H9 (cell line): ENCODE data around the gene MTG2. TPM values are rescaled to one million over a fixed set of nuclear protein-coding genes. Genes with fewer than 3 reads are reported as not detected.

Experiments used
- DNase-seq: peaks from one replicate; pipeline ENCODE4 v3.0.0-alpha.2; 2017
- H2AFZ ChIP-seq: one replicate; pipeline ENCODE4 v1.6.1; 2013; ENCODE audit warnings: mild to moderate bottlenecking, low read length, control low read depth, moderate library complexity
- H2AK5ac ChIP-seq: 2 replicates; pipeline ENCODE4 v1.6.1; 2013; ENCODE audit warnings: low read length, control low read depth, mixed read lengths; ENCODE audit not compliant: insufficient read length
- H2BK120ac ChIP-seq: one replicate; pipeline ENCODE4 v1.6.1; 2013; ENCODE audit warnings: low read depth, mild to moderate bottlenecking, low read length, control low read depth, inconsistent platforms; ENCODE audit not compliant: poor library complexity, severe bottlenecking
- H2BK12ac ChIP-seq: 2 replicates; pipeline ENCODE4 v1.6.1; 2013; ENCODE audit warnings: low read length, control low read depth, mixed read lengths, low read depth; ENCODE audit not compliant: insufficient read length
- H2BK15ac ChIP-seq: 2 replicates; pipeline ENCODE4 v1.6.1; 2013; ENCODE audit warnings: low read depth, low read length, control low read depth
- H2BK20ac ChIP-seq: one replicate; pipeline ENCODE4 v1.6.1; 2013; ENCODE audit warnings: low read depth, mild to moderate bottlenecking, low read length, control low read depth, inconsistent platforms; ENCODE audit not compliant: poor library complexity, severe bottlenecking
- H2BK5ac ChIP-seq: 2 replicates; pipeline ENCODE4 v1.6.1; 2013; ENCODE audit warnings: low read length, control low read depth, mixed read lengths; ENCODE audit not compliant: insufficient read length
- H3K14ac ChIP-seq: 2 replicates; pipeline ENCODE4 v1.6.1; 2013; ENCODE audit warnings: low read length, control low read depth; ENCODE audit not compliant: insufficient read depth
- H3K18ac ChIP-seq: 2 replicates; pipeline ENCODE4 v1.6.1; 2013; ENCODE audit warnings: low read depth, mild to moderate bottlenecking, mixed read lengths, low read length, control low read depth; ENCODE audit not compliant: insufficient read length
- H3K23ac ChIP-seq: 2 replicates; pipeline ENCODE4 v1.6.1; 2013; ENCODE audit warnings: low read length, control low read depth, mixed read lengths, low read depth; ENCODE audit not compliant: insufficient read length
- H3K23me2 ChIP-seq: 2 replicates; pipeline ENCODE4 v1.6.1; 2013; ENCODE audit warnings: low read depth, mild to moderate bottlenecking, mixed read lengths, low read length, control low read depth; ENCODE audit not compliant: insufficient read length, poor library complexity, severe bottlenecking
- H3K27ac ChIP-seq: 2 replicates; pipeline ENCODE4 v1.5.1; 2013; ENCODE audit warnings: low read length, control low read depth, mixed read lengths, low read depth; ENCODE audit not compliant: insufficient read length
- H3K27me3 ChIP-seq: 2 replicates; pipeline ENCODE4 v1.6.1; 2013; ENCODE audit warnings: low read length, control low read depth, inconsistent platforms; ENCODE audit not compliant: insufficient read depth
- H3K4ac ChIP-seq: 2 replicates; pipeline ENCODE4 v1.6.1; 2013; ENCODE audit warnings: low read depth, mild to moderate bottlenecking, control low read depth, inconsistent platforms, low read length, moderate library complexity
- H3K4me1 ChIP-seq: 2 replicates; pipeline ENCODE4 v1.6.1; 2013; ENCODE audit warnings: low read length, control low read depth, inconsistent platforms; ENCODE audit not compliant: insufficient read depth
- H3K4me2 ChIP-seq: 2 replicates; pipeline ENCODE4 v1.6.1; 2013; ENCODE audit warnings: low read length, control low read depth, mixed read lengths; ENCODE audit not compliant: insufficient read length, insufficient read depth
- H3K56ac ChIP-seq: 2 replicates; pipeline ENCODE4 v1.6.1; 2013; ENCODE audit warnings: low read depth, mild to moderate bottlenecking, mixed read lengths, low read length, control low read depth; ENCODE audit not compliant: insufficient read length
- H3K79me1 ChIP-seq: 2 replicates; pipeline ENCODE4 v1.6.1; 2013; ENCODE audit warnings: low read depth, mild to moderate bottlenecking, moderate library complexity, low read length, control low read depth, inconsistent platforms; ENCODE audit not compliant: insufficient read depth, poor library complexity, severe bottlenecking
- H3K79me2 ChIP-seq: 2 replicates; pipeline ENCODE4 v1.6.1; 2013; ENCODE audit warnings: low read length, control low read depth, inconsistent platforms; ENCODE audit not compliant: insufficient read depth
- H3K9ac ChIP-seq: 2 replicates; pipeline ENCODE4 v1.6.1; 2013; ENCODE audit warnings: low read length, control low read depth, mixed read lengths; ENCODE audit not compliant: insufficient read length; ENCODE audit errors: extremely low read depth
- H3K9me3 ChIP-seq: one replicate; pipeline ENCODE4 v1.6.1; 2013; ENCODE audit warnings: low read depth, low read length, inconsistent platforms; ENCODE audit not compliant: control insufficient read depth
- H3T11ph ChIP-seq: one replicate; pipeline ENCODE4 v1.6.1; 2013; ENCODE audit warnings: mild to moderate bottlenecking, low read length, control low read depth, inconsistent platforms
- H4K20me1 ChIP-seq: one replicate; pipeline ENCODE4 v1.6.1; 2013; ENCODE audit not compliant: control insufficient read depth, insufficient read length, insufficient read depth
- H4K5ac ChIP-seq: 2 replicates; pipeline ENCODE4 v1.6.1; 2013; ENCODE audit warnings: low read depth, mild to moderate bottlenecking, mixed read lengths, low read length, control low read depth; ENCODE audit not compliant: insufficient read length
- H4K8ac ChIP-seq: replicated peaks from 2 replicates; pipeline ENCODE4 v1.6.1; 2013; ENCODE audit warnings: low read length, control low read depth, mixed read lengths, low read depth; ENCODE audit not compliant: insufficient read length
- H4K91ac ChIP-seq: 2 replicates; pipeline ENCODE4 v1.6.1; 2013; ENCODE audit warnings: low read depth, mild to moderate bottlenecking, moderate library complexity, mixed read lengths, low read length, control low read depth; ENCODE audit not compliant: insufficient read length
- H3K27ac Mint-ChIP-seq, 3 experiments: 2 replicates in 2 of 3; 3 replicates in 1 of 3; pipeline ENCODE4 v1.8.0; 2020 to 2021; ENCODE audit warnings: mixed read lengths in 3 of 3, mild to moderate bottlenecking in 1 of 3, moderate library complexity in 1 of 3
- H3K27me3 Mint-ChIP-seq: 2 replicates; pipeline ENCODE4 v1.8.0; 2021; ENCODE audit warnings: low read depth, mild to moderate bottlenecking, moderate library complexity, mixed read lengths
- H3K36me3 Mint-ChIP-seq, 3 experiments: 2 replicates in 2 of 3; 3 replicates in 1 of 3; pipeline ENCODE4 v1.8.0; 2020 to 2021; ENCODE audit warnings: low read depth in 3 of 3, mixed read lengths in 3 of 3; ENCODE audit not compliant: insufficient read depth in 1 of 3
- H3K4me1 Mint-ChIP-seq, 2 experiments: 2 replicates each; pipeline ENCODE4 v1.8.0; 2020; ENCODE audit warnings: mixed read lengths in 2 of 2
- H3K4me3 Mint-ChIP-seq, 2 experiments: 2 replicates in 1 of 2; 3 replicates in 1 of 2; pipeline ENCODE4 v1.8.0; 2020 to 2021; ENCODE audit warnings: mild to moderate bottlenecking in 2 of 2, mixed read lengths in 2 of 2, moderate library complexity in 1 of 2
- H3K9me3 Mint-ChIP-seq, 2 experiments: 2 replicates in 1 of 2; 3 replicates in 1 of 2; pipeline ENCODE4 v1.8.0; 2020; ENCODE audit warnings: mild to moderate bottlenecking in 2 of 2, mixed read lengths in 2 of 2, moderate library complexity in 1 of 2
- CTCF ChIP-seq: fragments of 200-600 bp; sonication (generic); conservative IDR thresholded peaks from 3 replicates; pipeline ENCODE4 v1.8.0; 2021; ENCODE audit warnings: antibody characterized with exemption, mild to moderate bottlenecking
- WGBS: extraction: QIAGEN DNeasy Blood & Tissue Kit; methylation state at CpG from one replicate; pipeline ENCODE4 v1.1.7; 2013; ENCODE audit warnings: missing lambda C conversion rate, low lambda C conversion rate, mixed read lengths; ENCODE audit not compliant: insufficient read length; ENCODE audit errors: extremely low coverage; 5-methylcytosine and 5-hydroxymethylcytosine counted together
- total RNA-seq: library from RNA; stranded (reverse); gene quantifications from 2 replicates; pipeline ENCODE4 v1.2.1, GENCODE V29; 2021

The MTG2 gene
- total RNA-seq, 1 experiment from 2014 or later, result 25.1 TPM

DNA sequence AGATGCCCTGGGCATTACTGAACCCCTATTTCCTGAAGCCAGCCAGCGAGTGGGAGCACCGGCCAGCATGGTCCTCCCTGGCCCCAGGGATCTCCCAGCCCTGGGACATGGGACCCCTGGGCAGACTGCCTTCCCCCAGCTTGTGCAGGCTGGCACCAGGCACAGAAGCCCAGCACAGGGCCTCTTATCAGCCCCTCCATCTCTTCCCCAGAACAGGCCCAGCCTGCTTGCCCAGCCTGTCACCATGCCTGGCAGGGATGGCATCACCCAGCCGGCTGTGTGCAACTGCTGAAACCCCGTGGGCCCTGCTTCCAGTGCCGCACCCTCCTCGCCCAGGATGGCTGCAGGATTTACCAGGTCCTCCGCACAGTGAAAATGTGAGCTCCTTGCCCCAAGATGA, 49.4 kb downstream of the MTG2 start:
- H3K23me2 ChIP-seq, result no peaks in the 10 kb centered on the region
- no peak overlapping the region for H4K91ac ChIP-seq
- no peaks in the 10 kb centered on the region for H3K9me3 ChIP-seq
- H4K20me1 ChIP-seq, result no peaks in the 10 kb centered on the region
- no peaks in the 10 kb centered on the region; the same call in 1 of the 2 replicates for H3K4me1 ChIP-seq
- H3T11ph ChIP-seq, result no peak overlapping the region
- H3K4ac ChIP-seq, result no peak overlapping the region
- no peak overlapping the region for H3K18ac ChIP-seq
- H3K9me3 Mint-ChIP-seq, result peaks cover 0 to 3% of the 10 kb centered on the region in 2 experiments; a peak in 2 of 5 replicates
- no peak overlapping the region for H3K9ac ChIP-seq
- no peak for TF ChIP-seq CTCF
- H2BK20ac ChIP-seq, result no peak overlapping the region
- H3K56ac ChIP-seq, result no peak overlapping the region
- no peak overlapping the region for H3K27ac Mint-ChIP-seq
- no peak overlapping the region for H2BK120ac ChIP-seq
- no peaks in the 10 kb centered on the region for H3K27me3 ChIP-seq
- no peak overlapping the region for H2AFZ ChIP-seq
- H3K4me2 ChIP-seq, result no peak overlapping the region
- H3K23ac ChIP-seq, result no peak overlapping the region
- H3K79me2 ChIP-seq, result no peaks in the 10 kb centered on the region
- H3K4me1 Mint-ChIP-seq, result peaks cover 3 to 9% of the 10 kb centered on the region in 2 experiments; a peak in 3 of 4 replicates
- H2AK5ac ChIP-seq, result no peak overlapping the region
- no peaks in the 10 kb centered on the region for H3K36me3 Mint-ChIP-seq
- no peak overlapping the region for H2BK12ac ChIP-seq
- no peak overlapping the region for H4K5ac ChIP-seq
- H2BK5ac ChIP-seq, result no peak overlapping the region
- H4K8ac ChIP-seq, result no peak overlapping the region
- H3K4me3 Mint-ChIP-seq, result no peak overlapping the region
- no CpG with 5 or more reads among the region's 7 CpGs for WGBS
- DNase-seq, result no peak
- H3K79me1 ChIP-seq, result no peaks in the 10 kb centered on the region
- H3K14ac ChIP-seq, result no peak overlapping the region
- H3K27ac ChIP-seq, result no peak overlapping the region
- H3K27me3 Mint-ChIP-seq, result peaks cover 12% of the 10 kb centered on the region
- H2BK15ac ChIP-seq, result no peak overlapping the region
